Neuronal stem cell (in vitro differentiated cells): Measurements from ENCODE around the gene KIF2A.

Source experiments
- DNase-seq: peaks from one replicate; pipeline ENCODE4 v3.0.0-alpha.2; 2013; ENCODE audit warnings: low spot score
- H2AFZ ChIP-seq: one replicate; pipeline ENCODE4 v1.6.1; 2013; ENCODE audit warnings: mild to moderate bottlenecking, low read length, inconsistent platforms
- H2AK5ac ChIP-seq: 2 replicates; pipeline ENCODE4 v1.6.1; 2013; ENCODE audit warnings: low read depth, mild to moderate bottlenecking, inconsistent platforms, low read length, moderate library complexity, mixed read lengths
- H2BK120ac ChIP-seq: 2 replicates; pipeline ENCODE4 v1.6.1; 2013; ENCODE audit warnings: low read depth, mild to moderate bottlenecking, inconsistent platforms, low read length, moderate library complexity, mixed read lengths
- H2BK12ac ChIP-seq: one replicate; pipeline ENCODE4 v1.6.1; 2013; ENCODE audit warnings: low read length, inconsistent platforms
- H2BK15ac ChIP-seq: 2 replicates; pipeline ENCODE4 v1.6.1; 2013; ENCODE audit warnings: mild to moderate bottlenecking, low read length, inconsistent platforms, mixed read lengths
- H2BK5ac ChIP-seq: one replicate; pipeline ENCODE4 v1.6.1; 2013; ENCODE audit warnings: inconsistent platforms, mild to moderate bottlenecking, low read length, moderate library complexity
- H3K14ac ChIP-seq: one replicate; pipeline ENCODE4 v1.6.1; 2013; ENCODE audit warnings: low read length, inconsistent platforms
- H3K18ac ChIP-seq: 2 replicates; pipeline ENCODE4 v1.6.1; 2013; ENCODE audit warnings: low read length, inconsistent platforms
- H3K23ac ChIP-seq: 2 replicates; pipeline ENCODE4 v1.6.1; 2013; ENCODE audit warnings: low read depth, mild to moderate bottlenecking, mixed read lengths, low read length, inconsistent platforms; ENCODE audit not compliant: poor library complexity
- H3K27ac ChIP-seq: replicated peaks from 3 replicates; pipeline ENCODE4 v1.5.1; 2013; ENCODE audit warnings: low read length, inconsistent platforms
- H3K27me3 ChIP-seq, 3 experiments: 2 replicates each; pipeline ENCODE4 v1.6.1; 2013; ENCODE audit warnings: low read length in 3 of 3, mild to moderate bottlenecking in 2 of 3, inconsistent platforms in 1 of 3, low read depth in 1 of 3, mixed read lengths in 1 of 3, moderate library complexity in 1 of 3; ENCODE audit not compliant: control insufficient read depth in 3 of 3, insufficient read depth in 3 of 3
- H3K36me3 ChIP-seq, 2 donors: replicated peaks in 1 of 2; 2 replicates each; pipeline ENCODE4 v1.6.1; 2013; ENCODE audit warnings: low read length in 2 of 2; ENCODE audit not compliant: control insufficient read depth in 2 of 2, insufficient read depth in 2 of 2
- H3K4ac ChIP-seq: 2 replicates; pipeline ENCODE4 v1.6.1; 2013; ENCODE audit warnings: inconsistent platforms, mild to moderate bottlenecking, low read length, moderate library complexity
- H3K4me1 ChIP-seq, 2 donors: 1 replicate in 1 of 2; 2 replicates in 1 of 2; pipeline ENCODE4 v1.6.1; 2013; ENCODE audit warnings: low read length in 2 of 2, low read depth in 1 of 2; ENCODE audit not compliant: control insufficient read depth in 2 of 2, insufficient read depth in 1 of 2
- H3K4me2 ChIP-seq: one replicate; pipeline ENCODE4 v1.6.1; 2013; ENCODE audit warnings: mild to moderate bottlenecking, low read length, inconsistent platforms; ENCODE audit not compliant: insufficient read depth, poor library complexity, severe bottlenecking
- H3K4me3 ChIP-seq, 2 donors: 2 replicates each; pipeline ENCODE4 v1.5.1; 2013; ENCODE audit warnings: low read length in 2 of 2, mild to moderate bottlenecking in 2 of 2, inconsistent platforms in 1 of 2, moderate library complexity in 1 of 2
- H3K79me1 ChIP-seq: one replicate; pipeline ENCODE4 v1.6.1; 2013; ENCODE audit warnings: low read depth, mild to moderate bottlenecking, inconsistent platforms, low read length, moderate library complexity
- H3K9ac ChIP-seq: one replicate; pipeline ENCODE4 v1.6.1; 2013; ENCODE audit warnings: mild to moderate bottlenecking, low read depth, low read length, inconsistent platforms; ENCODE audit not compliant: poor library complexity
- H3K9me3 ChIP-seq, 2 donors: replicated peaks in 1 of 2; 2 replicates each; pipeline versions ENCODE3 to v1.6.1; 2013; ENCODE audit warnings: low read length in 2 of 2, mild to moderate bottlenecking in 2 of 2, inconsistent platforms in 1 of 2, low read depth in 1 of 2, mixed read lengths in 1 of 2, moderate library complexity in 1 of 2; ENCODE audit not compliant: control insufficient read depth in 2 of 2, insufficient read depth in 1 of 2
- H4K8ac ChIP-seq: one replicate; pipeline ENCODE4 v1.6.1; 2013; ENCODE audit warnings: low read depth, mild to moderate bottlenecking, inconsistent platforms, low read length, moderate library complexity
- H4K91ac ChIP-seq: one replicate; pipeline ENCODE4 v1.6.1; 2013; ENCODE audit warnings: low read length, low read depth, mild to moderate bottlenecking, inconsistent platforms; ENCODE audit not compliant: poor library complexity
- WGBS, 2 donors: extraction: QIAGEN DNeasy Blood & Tissue Kit; methylation state at CpG; one replicate each; pipeline ENCODE4 v1.1.7; 2013; ENCODE audit warnings: missing lambda C conversion rate in 2 of 2, mixed read lengths in 1 of 2; ENCODE audit not compliant: insufficient read length in 2 of 2, insufficient replicate concordance in 1 of 2; ENCODE audit errors: extremely low coverage in 2 of 2; 5-methylcytosine and 5-hydroxymethylcytosine counted together

Gene KIF2A

GRCh38 chr5:62260513-62260912 lies 45.5 kb upstream of the KIF2A start:
- H3K14ac ChIP-seq: no peak overlapping the region
- no CpG with 5 or more reads among the region's 5 CpGs for WGBS, 2 donors
- no peak overlapping the region for H2BK12ac ChIP-seq
- no peak overlapping the region for H3K4me3 ChIP-seq
- H3K36me3 ChIP-seq: no peaks in the 10 kb centered on the region
- no peaks in the 10 kb centered on the region for H3K27me3 ChIP-seq
- H3K4me2 ChIP-seq: no peak overlapping the region
- no peak overlapping the region for H2BK15ac ChIP-seq
- H3K18ac ChIP-seq: no peak overlapping the region
- H3K9ac ChIP-seq: no peak overlapping the region
- no peak overlapping the region for H2AFZ ChIP-seq
- no peak overlapping the region for H2BK5ac ChIP-seq
- H4K91ac ChIP-seq: no peak overlapping the region
- no peak overlapping the region for H3K27ac ChIP-seq
- H2BK120ac ChIP-seq: no peak overlapping the region
- no peaks in the 10 kb centered on the region for H3K79me1 ChIP-seq
- H2AK5ac ChIP-seq: no peak overlapping the region
- H3K4ac ChIP-seq: no peak overlapping the region
- DNase-seq: no peak
- no peak overlapping the region for H3K23ac ChIP-seq
- no peaks in the 10 kb centered on the region for H3K9me3 ChIP-seq
- peaks cover 0 to 3% of the 10 kb centered on the region in 2 donors for H3K4me1 ChIP-seq
- H4K8ac ChIP-seq: no peak overlapping the region

- Histone ChIP-seq H3K4me2 (no peak overlapping the region), H3K18ac (no peak overlapping the region), H3K23ac (no peak overlapping the region), H2BK12ac (no peak overlapping the region), H3K27ac (no peak overlapping the region), H2AFZ (no peak overlapping the region), H3K4ac (no peak overlapping the region), H4K91ac (no peak overlapping the region), H3K14ac (no peak overlapping the region), H3K4me1 (no peaks in the 10 kb centered on the region), H4K8ac (no peak overlapping the region), H3K27me3 (no peaks in the 10 kb centered on the region), H3K4me3 (no peak overlapping the region), H3K79me1 (no peaks in the 10 kb centered on the region), H2AK5ac (no peak overlapping the region), H2BK120ac (no peak overlapping the region), H3K9ac (no peak overlapping the region), H3K36me3 (no peaks in the 10 kb centered on the region), H2BK5ac (no peak overlapping the region), H3K9me3 (no peaks in the 10 kb centered on the region), H2BK15ac (no peak overlapping the region)
- no peak for DNase-seq
Observed at GRCh38 chr5:62263401-62263800, 42.6 kb upstream of the KIF2A start.

- no peak overlapping the region for H2BK15ac ChIP-seq
- H3K79me1 ChIP-seq: no peaks in the 10 kb centered on the region
- H2AK5ac ChIP-seq: no peak overlapping the region
- H3K27me3 ChIP-seq: no peaks in the 10 kb centered on the region
- no peak overlapping the region for H3K14ac ChIP-seq
- H3K27ac ChIP-seq: no peak overlapping the region
- H3K4ac ChIP-seq: no peak overlapping the region
- H4K91ac ChIP-seq: no peak overlapping the region
- no peaks in the 10 kb centered on the region for H3K4me1 ChIP-seq
- no peak overlapping the region for H4K8ac ChIP-seq
- H2BK5ac ChIP-seq: no peak overlapping the region
- no peak overlapping the region for H3K23ac ChIP-seq
- no peak overlapping the region for H2AFZ ChIP-seq
- H3K36me3 ChIP-seq: no peaks in the 10 kb centered on the region
- H3K9ac ChIP-seq: no peak overlapping the region
- no peak overlapping the region for H3K4me2 ChIP-seq
- H3K4me3 ChIP-seq: no peak overlapping the region
- H3K9me3 ChIP-seq: no peaks in the 10 kb centered on the region
- H3K18ac ChIP-seq: no peak overlapping the region
- no peak overlapping the region for H2BK12ac ChIP-seq
- DNase-seq: no peak
- H2BK120ac ChIP-seq: no peak overlapping the region
Observed at GRCh38 chr5:62265648-62266112, 40.3 kb upstream of the KIF2A start.

GRCh38 chr5:62266573-62266972 lies 39.4 kb upstream of the KIF2A start:
- H3K27me3 ChIP-seq: peaks cover 0 to 2% (median 0%) of the 10 kb centered on the region in 3 experiments
- H3K4ac ChIP-seq: no peak overlapping the region
- no peak overlapping the region for H4K91ac ChIP-seq
- no peak overlapping the region for H2BK12ac ChIP-seq
- no peak overlapping the region for H3K23ac ChIP-seq
- no peaks in the 10 kb centered on the region for H3K9me3 ChIP-seq
- no peak overlapping the region for H3K18ac ChIP-seq
- no peak overlapping the region for H3K4me3 ChIP-seq
- H4K8ac ChIP-seq: no peak overlapping the region
- no peaks in the 10 kb centered on the region for H3K36me3 ChIP-seq
- H2BK5ac ChIP-seq: no peak overlapping the region
- no CpG with 5 or more reads among the region's 4 CpGs for whole genome bisulfite sequencing, 2 donors
- no peak overlapping the region for H3K4me2 ChIP-seq
- no peaks in the 10 kb centered on the region for H3K79me1 ChIP-seq
- no peaks in the 10 kb centered on the region for H3K4me1 ChIP-seq
- DNase-seq: no peak
- no peak overlapping the region for H2BK120ac ChIP-seq
- no peak overlapping the region for H2AFZ ChIP-seq
- no peak overlapping the region for H3K14ac ChIP-seq
- H3K27ac ChIP-seq: no peak overlapping the region
- no peak overlapping the region for H3K9ac ChIP-seq
- no peak overlapping the region for H2AK5ac ChIP-seq
- H2BK15ac ChIP-seq: no peak overlapping the region
